Stimulated activated memory B cell treated with anti-CD40 and anti-IgM and Interleukin-4, amounts not matched to agents 10 μg/mL and 1 μg/mL and 100 μg/mL, for 72 hours (primary cell): ENCODE data around the gene DGCR2.
"Not testable (repeated sequence)": the region's sequence is repeated elsewhere in the genome, so short reads cannot be mapped to it uniquely, and the experiment has no call there.

ENCODE experiments used
- ATAC-seq: fragments of 150-1000 bp; cut with Tn5 transposase; 2 replicates; pipeline ENCODE4 v1.10.0; 2021
- H3K27ac Mint-ChIP-seq: one replicate; pipeline ENCODE4 v1.8.0; 2022; ENCODE audit warnings: mild to moderate bottlenecking, mixed read lengths
- H3K27me3 Mint-ChIP-seq: one replicate; pipeline ENCODE4 v1.8.0; 2022; ENCODE audit warnings: mixed read lengths
- H3K36me3 Mint-ChIP-seq: one replicate; pipeline ENCODE4 v1.8.0; 2022; ENCODE audit warnings: mixed read lengths
- H3K4me1 Mint-ChIP-seq: one replicate; pipeline ENCODE4 v1.8.0; 2022; ENCODE audit warnings: mixed read lengths
- H3K4me3 Mint-ChIP-seq: one replicate; pipeline ENCODE4 v1.8.0; 2022; ENCODE audit warnings: mild to moderate bottlenecking, moderate library complexity, mixed read lengths
- H3K9me3 Mint-ChIP-seq: one replicate; pipeline ENCODE4 v1.8.0; 2022; ENCODE audit warnings: mixed read lengths

The DGCR2 gene

DNA sequence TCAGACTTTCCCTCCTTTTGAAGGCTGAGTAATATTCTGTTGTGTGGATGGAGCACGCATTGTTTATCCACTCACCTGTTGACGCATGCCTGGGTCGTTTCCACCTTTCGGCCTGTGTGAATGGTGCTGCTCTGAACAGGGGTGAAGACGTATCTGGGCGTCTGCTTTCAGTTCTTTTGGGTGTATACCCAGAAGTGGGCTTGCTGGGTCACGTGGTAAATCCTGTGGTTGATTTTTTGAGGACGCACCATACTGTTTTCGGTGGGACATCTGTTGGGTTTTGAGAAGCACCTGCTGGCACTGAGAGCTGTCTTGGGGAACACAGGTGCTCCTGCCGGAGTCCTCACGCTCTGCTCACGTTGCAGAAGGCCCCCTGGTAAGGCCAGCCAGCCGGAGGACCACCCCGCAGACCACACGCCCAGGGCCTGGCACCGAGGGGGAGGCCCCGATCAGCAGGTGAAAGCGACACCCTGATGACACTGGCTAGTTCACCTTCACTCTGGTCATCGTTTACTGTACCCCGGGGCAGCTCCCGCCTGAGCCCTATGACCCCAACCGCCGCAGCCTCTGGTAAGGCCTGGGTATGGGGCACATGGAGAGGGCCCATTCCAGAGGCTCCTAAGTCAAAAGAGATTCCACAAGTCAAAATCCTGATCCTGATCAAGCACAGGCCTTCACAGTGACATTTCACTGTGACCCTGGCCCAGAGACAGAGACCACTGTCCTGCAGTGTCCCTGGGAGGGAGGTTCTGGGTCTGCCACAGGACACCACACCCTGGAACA lies 131.7 kb downstream of the DGCR2 start:
- ATAC-seq, result no peak
- Mint-ChIP-seq H3K36me3 (no peaks in the 10 kb centered on the region), H3K27ac (no peak overlapping the region), H3K27me3 (peaks cover 49% of the 10 kb centered on the region), H3K4me3 (no peak overlapping the region), H3K9me3 (no peaks in the 10 kb centered on the region), H3K4me1 (no peaks in the 10 kb centered on the region)

DNA sequence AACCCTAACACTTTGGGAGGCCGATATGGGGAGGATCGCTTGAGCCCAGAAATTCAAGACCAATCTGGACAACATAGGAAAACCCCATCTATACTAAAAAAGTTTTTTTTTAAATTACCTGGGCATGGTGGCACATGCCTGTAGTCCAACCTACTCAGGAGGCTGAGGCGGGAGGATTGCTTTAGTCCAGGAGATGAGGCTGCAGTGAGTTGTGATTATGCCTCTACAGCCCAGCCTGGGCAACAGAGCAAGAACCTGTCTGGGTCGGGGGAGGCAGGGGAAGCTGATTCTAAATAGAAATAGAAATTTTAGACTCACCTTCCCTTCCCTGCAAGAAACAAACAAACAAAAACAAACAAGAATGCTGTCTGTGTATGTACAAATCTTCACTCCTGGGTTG lies 133.3 kb downstream of the DGCR2 start:
- ATAC-seq, result no peak
- H3K27me3 Mint-ChIP-seq, result peaks cover 46% of the 10 kb centered on the region
- H3K4me3 Mint-ChIP-seq, result no peak overlapping the region
- no peaks in the 10 kb centered on the region for H3K9me3 Mint-ChIP-seq
- H3K27ac Mint-ChIP-seq, result no peak overlapping the region
- no peaks in the 10 kb centered on the region for H3K36me3 Mint-ChIP-seq
- H3K4me1 Mint-ChIP-seq, result no peaks in the 10 kb centered on the region

DNA sequence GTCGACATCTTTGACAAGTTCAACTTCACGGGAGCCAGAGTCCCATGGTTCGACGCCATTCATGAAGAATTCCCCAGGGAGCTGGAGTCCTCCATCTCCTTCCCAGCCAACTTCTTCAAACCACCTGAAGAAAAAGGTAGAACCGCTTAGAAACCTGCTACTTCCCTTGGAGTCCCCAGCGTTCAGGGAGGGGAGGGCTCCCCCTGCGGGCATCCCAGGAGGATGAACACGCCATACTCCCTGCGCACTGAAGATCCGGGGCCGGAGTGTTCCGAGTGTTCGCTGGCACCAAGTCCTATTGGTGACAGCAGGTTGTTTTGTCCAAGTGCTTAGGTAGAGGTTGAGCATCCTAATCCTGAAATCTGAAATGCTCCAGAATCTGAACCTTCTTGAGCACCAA lies 134.4 kb downstream of the DGCR2 start:
- Mint-ChIP-seq H3K27ac (no peak overlapping the region), H3K4me1 (no peaks in the 10 kb centered on the region)
- ATAC-seq, result no peak

DNA sequence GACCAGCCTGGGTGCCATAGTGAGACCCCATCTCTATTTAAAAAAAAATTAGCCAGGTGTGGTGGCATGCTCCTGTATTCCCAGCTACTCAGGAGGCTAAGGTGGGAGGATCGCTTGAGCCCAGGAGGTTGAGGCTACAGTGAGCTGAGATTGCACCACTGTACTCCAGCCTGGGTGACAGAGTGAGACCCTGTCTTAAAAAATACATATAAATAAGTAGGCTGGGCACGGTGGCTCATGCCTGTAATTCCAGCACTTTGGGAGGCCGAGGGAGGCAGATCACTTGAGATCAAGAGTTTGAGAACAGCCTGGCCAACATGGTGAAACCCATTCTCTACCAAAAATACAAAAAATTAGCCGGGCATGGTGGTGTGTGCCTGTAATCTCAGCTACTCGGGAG lies 135.1 kb downstream of the DGCR2 start:
- not testable (repeated sequence) for H3K9me3 Mint-ChIP-seq, H3K4me1 Mint-ChIP-seq, H3K27ac Mint-ChIP-seq, ATAC-seq, H3K4me3 Mint-ChIP-seq, H3K36me3 Mint-ChIP-seq
- H3K27me3 Mint-ChIP-seq, result peaks cover 27% of the 10 kb centered on the region

More for the DNA sequence above, 134.4 kb downstream of the DGCR2 start:
- H3K27me3 Mint-ChIP-seq, result peaks cover 34% of the 10 kb centered on the region
- H3K4me3 Mint-ChIP-seq, result no peak overlapping the region
- H3K9me3 Mint-ChIP-seq, result no peaks in the 10 kb centered on the region
- no peaks in the 10 kb centered on the region for H3K36me3 Mint-ChIP-seq
